Measurements from ENCODE around the gene B4GALT7. TPM values are rescaled to one million over a fixed set of nuclear protein-coding genes. Genes with fewer than 3 reads are reported as not detected.

B4GALT7 gene
- total RNA-seq, 1 donor from 2014 or later = 16.5 TPM

DNA sequence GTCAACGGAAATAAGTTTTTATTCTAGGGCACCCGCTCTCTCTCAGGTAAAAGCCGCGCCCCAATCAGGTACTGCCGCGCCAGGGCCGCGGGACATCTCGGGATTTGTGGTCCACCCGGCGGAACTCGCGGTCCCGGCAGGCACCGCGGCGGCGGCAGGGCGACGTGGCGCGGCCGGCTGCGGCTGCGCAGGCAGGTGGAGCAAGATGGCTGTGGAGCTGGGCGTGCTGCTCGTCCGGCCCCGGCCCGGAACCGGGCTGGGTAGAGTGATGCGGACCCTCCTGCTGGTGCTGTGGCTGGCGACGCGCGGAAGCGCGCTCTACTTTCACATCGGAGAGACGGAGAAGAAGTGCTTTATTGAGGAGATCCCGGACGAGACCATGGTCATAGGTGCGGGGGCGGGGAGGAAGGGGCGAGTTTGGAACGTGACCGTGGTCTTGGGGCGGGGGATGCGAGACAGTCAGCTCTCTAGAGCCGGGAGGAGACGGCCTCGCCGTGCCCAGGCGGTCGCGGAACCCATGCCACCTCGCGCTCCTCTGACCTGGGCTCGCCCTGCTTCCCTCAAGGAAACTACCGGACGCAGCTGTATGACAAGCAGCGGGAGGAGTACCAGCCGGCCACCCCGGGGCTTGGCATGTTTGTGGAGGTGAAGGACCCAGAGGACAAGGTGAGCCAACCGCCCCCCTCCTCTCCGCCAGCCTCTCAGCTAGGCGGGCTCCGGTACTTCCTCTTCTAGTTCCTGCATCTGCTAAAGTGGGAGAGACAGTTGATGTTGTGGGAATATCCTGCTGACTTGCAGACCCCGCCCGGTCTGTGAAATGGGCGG, 7.7 kb upstream of the B4GALT7 start, which contains the start of gene TMED9:
Gene TMED9 (plus strand): TSS at position 194 of the 825 bp plus-strand sequence. CDS start 12 bp downstream, at position 206.
- ATAC-seq (peak; percentile 96), DNase-seq (ENCODE audit: low spot score) (peak; percentile 90)
- intact Hi-C loops (cut with DNase I) = no loop called here

DNA sequence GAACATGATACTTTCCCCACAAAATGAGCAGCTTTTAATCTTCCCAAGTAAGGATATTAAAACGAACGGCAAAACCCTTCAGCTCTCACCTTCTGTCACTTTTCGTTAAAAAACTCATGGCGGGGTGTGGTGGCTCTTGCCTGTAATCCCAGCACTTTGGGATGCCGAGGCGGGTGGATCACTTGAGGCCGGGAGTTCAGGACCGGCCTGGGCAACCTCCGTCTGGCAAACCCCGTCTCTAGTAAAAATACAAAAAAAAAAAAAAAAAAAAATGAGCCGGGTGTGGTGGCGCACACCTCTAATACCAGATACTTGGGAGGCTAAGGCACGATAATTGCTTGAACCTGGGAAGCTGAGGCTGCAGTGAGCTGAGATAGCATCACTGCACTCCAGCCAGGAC, 7.0 kb upstream of the B4GALT7 start:
- peak; percentile 36 for DNase-seq (ENCODE audit: low spot score)
- no peak for ATAC-seq
- intact Hi-C loops (cut with DNase I) = no loop called here

DNA sequence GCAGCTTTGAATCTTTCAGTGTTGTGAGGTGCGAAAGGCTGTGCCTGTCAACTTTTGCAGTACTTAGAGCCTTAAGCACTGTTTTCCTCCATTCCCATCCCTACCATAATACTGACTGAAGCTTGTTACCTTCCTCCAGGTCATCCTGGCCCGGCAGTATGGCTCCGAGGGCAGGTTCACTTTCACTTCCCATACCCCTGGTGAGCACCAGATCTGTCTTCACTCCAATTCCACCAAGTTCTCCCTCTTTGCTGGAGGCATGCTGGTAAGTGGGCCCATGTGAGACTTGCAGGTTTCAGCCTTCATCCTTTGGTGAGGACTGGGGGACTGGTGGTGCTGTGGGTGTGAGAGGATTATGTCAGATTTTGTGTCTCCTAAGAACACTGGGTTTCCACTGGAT, 6.4 kb upstream of the B4GALT7 start:
- ATAC-seq = no peak
- DNase-seq (ENCODE audit: low spot score) = peak; percentile 19
- intact Hi-C loops (cut with DNase I) = no loop called here

DNA sequence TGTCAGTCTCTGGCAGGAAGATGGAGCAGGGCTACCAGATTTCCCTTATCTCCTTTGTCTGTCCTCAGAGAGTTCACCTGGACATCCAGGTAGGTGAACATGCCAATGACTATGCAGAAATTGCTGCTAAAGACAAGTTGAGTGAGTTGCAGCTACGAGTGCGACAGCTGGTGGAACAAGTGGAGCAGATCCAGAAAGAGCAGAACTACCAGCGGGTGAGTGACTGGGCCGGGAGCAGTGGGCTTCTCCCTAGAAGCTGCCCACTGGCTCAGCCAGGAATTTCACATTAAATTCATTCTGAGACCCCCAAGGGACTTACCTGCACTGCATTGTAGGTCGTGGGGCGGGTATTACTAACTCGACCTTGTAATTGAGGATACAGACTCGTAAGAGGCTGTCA, 5.9 kb upstream of the B4GALT7 start:
- peak; percentile 9 for DNase-seq (ENCODE audit: low spot score)
- no peak for ATAC-seq
- intact Hi-C loops (cut with DNase I) = no loop called here

DNA sequence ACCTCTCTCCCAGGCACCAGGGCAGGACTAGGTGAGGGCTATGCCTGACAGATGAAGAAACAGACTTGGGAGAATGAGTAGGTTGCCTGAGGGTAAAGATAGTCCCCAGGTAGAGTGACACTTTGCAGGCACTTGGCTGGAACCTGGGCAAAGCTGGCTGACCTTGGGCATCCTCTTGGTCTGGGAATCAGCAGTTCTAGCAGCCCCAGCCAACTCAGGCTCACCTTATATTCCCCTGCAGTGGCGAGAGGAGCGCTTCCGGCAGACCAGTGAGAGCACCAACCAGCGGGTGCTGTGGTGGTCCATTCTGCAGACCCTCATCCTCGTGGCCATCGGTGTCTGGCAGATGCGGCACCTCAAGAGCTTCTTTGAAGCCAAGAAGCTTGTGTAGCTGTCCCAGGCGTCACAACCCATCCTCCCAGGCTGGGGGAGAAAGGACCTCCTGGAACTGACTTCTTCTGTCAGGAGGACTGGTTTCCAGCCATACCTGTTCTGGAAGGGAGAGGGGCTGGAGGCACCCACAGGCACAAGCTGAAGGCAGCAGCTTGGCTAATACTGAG, 4.8 kb upstream of the B4GALT7 start:
- intact Hi-C loops (cut with DNase I) = no loop called here
- DNase-seq (ENCODE audit: low spot score) (peak; percentile 32), ATAC-seq (no peak)

DNA sequence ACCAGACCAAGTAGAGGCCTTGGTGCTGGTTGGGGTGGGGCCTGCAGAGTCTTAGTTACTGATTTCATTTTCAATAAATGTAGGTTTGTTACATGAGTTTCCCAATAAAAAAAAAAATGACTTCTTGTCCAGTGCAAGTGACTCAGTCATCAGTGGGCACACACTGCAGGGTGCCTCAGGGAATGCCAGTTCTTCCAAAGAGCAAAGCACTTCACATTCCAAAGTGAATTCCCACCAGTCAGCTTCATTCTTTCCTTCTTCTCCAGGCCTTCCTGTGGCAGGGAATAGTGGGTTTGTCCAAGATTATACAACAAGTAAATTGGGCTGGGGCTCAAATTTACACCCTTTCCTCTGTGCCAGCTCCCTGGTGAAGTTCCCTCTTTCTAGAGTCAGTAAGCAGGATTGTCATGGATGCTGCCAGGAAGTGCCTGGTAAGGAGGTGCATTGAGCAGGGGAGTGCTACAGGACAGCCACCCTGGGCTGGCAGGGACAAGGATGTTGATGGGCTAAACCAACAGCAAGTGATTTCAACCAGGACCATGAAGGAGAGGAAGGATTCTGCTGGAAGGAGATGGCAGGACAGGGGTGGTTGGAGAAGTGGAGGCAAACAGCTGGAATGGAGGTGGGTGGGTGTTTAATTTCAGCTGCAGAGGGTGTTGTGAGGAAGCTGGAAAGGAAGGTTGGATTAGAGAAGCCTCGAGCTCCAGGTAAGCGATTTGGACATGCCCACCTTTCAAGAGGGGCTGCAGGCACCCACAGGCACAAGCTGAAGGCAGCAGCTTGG, 3.7 kb upstream of the B4GALT7 start:
- intact Hi-C loops (cut with DNase I) = no loop called here
- ATAC-seq = no peak
- DNase-seq (ENCODE audit: low spot score) = peak; percentile 13

DNA sequence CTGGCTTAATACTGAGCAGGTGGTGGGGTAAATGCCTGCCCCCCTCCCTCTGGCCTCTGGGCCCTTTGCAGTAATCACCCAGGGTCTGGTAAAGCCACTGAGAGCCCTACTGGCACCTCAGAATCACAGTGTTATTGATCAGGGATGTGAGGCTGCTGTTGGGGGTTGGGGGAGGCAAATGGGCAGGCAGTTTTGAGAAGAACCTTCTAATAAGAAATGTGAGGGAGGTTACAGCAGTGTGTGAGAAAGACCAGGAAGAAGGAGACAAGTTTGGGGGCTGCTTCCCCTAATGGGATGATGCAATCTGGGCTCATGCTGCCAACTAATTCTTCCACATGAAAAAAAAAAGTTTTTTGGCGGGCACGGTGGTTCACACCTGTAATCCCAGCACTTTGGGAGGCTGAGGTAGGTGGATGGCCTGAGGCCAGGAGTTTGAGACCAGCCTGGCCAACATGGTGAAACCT, 3.1 kb upstream of the B4GALT7 start:
- DNase-seq (ENCODE audit: low spot score) (peak; percentile 13), ATAC-seq (no peak)
- intact Hi-C loops (cut with DNase I) = no loop called here

DNA sequence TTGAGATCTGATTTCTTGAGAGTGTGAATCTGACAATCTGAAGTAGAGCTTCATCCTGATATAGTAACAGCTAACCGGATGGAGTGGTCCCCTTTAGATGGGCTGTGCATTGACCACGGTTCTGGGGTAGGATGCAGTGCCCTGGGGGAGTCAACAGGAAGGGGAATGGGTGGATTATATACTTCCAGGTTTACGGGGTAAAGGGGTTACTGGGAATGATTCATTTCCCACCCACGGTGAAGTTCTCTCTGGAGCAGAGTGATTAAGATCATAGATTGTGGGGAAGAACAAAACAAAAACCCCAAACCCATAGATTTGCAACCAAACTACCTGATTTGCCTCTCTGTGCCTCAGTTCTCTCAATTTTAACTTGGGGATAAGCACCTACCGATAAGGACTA, 1.5 kb upstream of the B4GALT7 start:
- ATAC-seq (no peak), DNase-seq (ENCODE audit: low spot score) (peak; percentile 19)
- intact Hi-C loops (cut with DNase I) = no loop called here

DNA sequence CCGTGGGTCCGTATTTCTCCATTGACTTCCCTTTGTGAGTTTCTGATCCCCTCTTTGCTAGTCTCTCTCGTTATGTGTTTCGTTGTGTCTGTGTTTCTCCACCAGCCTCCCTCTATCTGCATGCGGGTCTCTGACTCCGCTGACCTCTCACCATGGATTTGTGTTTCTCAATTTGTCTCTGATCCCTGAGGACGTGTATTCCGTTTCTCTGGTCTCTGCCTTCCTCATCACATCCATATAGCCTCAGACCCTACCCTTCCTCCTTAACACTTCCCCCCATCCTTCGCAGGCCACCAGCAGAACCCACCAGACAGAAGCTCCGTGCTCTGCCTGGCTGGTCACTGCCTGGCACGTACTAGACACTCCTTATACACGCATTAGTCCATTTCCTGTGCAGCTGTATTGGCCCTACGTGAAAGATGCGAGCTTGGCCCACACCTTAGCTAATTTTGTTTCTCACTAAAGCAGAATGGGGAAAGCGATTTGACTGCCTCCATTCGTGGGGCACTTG, 631 bp downstream of the B4GALT7 start:
- ATAC-seq (no peak), DNase-seq (ENCODE audit: low spot score) (peak; percentile 46)
- intact Hi-C loops (cut with DNase I) = no loop called here

DNA sequence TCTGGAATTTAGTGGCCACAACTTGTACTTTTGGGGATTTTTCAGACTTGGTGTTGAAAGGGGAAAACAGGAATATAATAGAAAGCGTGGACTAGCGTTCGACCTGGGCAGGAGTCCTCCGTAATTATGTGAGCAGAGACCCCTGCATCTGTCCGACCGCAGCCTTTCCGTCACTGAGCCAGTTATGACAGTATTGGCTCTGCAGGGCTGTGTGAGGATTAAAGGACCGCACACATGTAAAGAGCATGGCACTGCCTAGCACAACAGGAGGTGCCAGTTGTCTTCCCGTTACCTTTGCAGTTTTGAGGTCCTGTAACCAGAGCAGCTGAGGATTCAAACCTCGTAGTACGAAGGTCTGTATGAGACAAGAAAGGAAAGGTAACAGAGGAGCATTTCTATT, 1.2 kb downstream of the B4GALT7 start:
- intact Hi-C loops (cut with DNase I) = no loop called here
- ATAC-seq (no peak), DNase-seq (ENCODE audit: low spot score) (peak; percentile 44)

DNA sequence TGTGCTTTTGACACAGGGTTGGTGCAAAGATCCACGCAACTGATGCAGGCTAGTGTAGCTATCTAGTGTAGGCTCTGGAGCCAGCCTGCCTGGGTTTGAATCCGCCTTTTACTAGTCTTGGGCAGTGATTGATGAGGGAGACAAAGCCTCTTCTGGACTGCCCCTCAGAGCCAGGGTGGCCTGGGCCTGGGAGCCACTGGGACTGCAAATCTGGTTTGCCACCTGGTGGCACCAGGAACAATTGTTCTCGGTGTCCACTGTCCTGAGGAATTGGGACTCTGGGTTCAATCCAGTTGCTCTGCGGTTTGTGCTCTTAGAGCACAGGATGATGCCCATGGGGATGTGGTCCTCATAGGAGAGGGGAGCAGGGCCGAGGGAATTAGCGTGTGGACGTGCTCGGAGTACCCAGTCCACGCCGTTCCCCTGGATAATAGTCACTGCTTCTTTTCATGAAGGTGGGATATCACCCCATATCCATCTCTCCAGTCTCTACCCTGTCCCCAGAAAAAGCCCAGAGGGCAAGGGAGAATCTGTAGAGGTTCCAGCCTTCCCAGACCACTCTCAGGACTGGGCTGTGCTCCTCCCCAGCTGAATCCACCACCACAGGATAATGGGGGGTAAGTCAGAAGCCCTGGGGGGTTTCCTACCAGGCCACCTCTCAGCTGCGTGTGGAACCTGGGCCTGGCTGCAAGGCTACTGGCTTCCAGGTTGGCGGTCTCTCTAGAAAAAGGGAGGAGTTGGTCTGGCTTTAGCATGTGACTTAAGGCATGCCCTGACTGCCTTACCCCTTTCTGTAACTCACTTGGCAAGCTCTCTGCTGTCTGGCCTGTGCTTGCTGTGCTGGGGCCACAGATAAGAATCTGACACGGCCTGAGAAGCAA, 1.9 kb downstream of the B4GALT7 start:
- intact Hi-C loops (cut with DNase I) = no loop called here
- peak; percentile 51 for DNase-seq (ENCODE audit: low spot score)
- ATAC-seq = no peak

DNA sequence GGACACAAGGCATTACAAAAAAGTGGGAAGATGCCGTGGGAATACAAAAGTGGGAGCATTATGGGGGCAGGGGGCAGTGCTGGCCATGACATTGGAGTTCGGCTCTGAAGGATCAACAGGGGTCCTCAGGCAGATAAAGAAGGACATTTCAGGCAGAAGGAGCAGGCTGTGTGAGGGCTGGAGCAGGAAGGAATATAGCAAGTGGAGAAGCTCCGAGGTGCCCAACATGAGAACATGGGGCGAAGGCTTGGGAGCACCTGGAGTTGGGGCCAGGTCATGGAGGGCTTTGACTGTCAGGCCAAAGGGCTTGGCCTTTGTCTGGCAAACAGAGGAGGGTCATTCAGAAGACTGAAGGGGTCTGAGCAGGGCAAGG, 2.5 kb downstream of the B4GALT7 start:
- ATAC-seq (no peak), DNase-seq (ENCODE audit: low spot score) (no peak)
- intact Hi-C loops (cut with DNase I) = no loop called here

DNA sequence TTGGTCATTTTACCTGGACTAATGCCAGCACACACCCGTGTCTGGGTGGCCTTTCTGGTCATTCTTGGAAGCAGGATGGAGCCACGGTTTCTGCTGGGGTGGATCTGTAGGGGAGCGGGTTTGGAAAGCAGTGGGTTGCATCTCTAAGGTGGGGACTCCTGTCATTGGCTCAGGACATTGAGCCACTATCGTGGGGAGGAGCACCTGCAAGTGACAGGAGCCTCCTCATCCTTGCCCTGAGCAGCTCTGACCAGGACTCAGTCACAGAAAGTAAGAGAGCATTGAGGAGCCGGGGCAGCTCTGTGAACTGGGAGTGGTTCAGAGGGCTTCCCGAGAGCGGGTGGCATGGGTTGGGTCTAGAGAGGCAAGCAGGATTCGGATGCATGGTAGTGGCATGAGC, 3.7 kb downstream of the B4GALT7 start:
- peak; percentile 36 for DNase-seq (ENCODE audit: low spot score)
- ATAC-seq = no peak
- intact Hi-C loops (cut with DNase I) = no loop called here

DNA sequence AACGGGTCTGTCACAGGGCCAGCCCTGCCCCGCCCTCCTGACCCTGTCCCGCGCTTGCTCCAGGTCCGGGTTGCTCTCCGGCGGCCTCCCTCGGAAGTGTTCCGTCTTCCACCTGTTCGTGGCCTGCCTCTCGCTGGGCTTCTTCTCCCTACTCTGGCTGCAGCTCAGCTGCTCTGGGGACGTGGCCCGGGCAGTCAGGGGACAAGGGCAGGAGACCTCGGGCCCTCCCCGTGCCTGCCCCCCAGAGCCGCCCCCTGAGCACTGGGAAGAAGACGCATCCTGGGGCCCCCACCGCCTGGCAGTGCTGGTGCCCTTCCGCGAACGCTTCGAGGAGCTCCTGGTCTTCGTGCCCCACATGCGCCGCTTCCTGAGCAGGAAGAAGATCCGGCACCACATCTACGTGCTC, 4.2 kb downstream of the B4GALT7 start:
- peak; percentile 52 for DNase-seq (ENCODE audit: low spot score)
- intact Hi-C loops (cut with DNase I) = no loop called here

DNA sequence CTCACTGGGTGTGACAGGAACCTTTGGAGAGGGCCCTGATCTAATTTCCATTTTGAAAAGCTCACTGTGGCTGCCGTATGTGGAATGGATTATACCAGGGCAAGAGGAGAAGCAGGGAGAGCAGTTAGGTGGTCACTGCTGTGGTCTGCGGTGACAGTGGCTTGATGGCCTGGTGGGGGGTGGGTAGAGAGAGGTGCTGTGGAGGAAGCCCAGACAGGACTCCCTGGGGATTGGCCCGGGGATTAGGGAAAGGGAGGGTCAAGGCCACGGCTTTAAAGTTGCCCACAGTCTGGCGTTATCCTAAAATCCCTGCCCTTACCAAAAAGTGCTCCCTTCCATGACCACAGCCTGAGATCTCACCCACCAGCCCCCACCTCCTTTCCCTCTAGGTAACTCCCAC, 4.7 kb downstream of the B4GALT7 start:
- peak; percentile 38 for DNase-seq (ENCODE audit: low spot score)
- ATAC-seq = no peak
- intact Hi-C loops (cut with DNase I) = no loop called here

More for the DNA sequence above, 4.2 kb downstream of the B4GALT7 start:
- no peak for ATAC-seq

DNA sequence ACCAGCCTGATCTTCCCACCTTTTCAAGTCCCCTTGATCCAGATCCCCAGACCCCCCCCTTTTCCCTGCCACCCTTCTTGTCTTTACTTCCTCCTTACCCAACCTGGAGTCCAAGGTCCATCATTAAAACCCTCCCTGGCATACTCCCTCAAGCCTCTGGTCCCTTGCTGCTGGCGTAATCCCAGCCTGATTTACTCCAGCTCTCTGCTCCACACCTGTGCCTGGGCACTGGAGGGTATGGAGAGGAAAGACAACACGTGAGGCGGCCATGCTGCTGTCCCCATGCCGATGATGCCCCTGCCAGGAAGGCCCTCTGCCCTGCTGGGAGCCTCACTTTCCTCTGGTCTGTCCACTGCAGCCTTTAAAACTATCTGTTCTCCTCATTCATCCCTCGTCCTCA, 5.1 kb downstream of the B4GALT7 start:
- ATAC-seq (no peak), DNase-seq (ENCODE audit: low spot score) (peak; percentile 17)
- intact Hi-C loops (cut with DNase I) = no loop called here

DNA sequence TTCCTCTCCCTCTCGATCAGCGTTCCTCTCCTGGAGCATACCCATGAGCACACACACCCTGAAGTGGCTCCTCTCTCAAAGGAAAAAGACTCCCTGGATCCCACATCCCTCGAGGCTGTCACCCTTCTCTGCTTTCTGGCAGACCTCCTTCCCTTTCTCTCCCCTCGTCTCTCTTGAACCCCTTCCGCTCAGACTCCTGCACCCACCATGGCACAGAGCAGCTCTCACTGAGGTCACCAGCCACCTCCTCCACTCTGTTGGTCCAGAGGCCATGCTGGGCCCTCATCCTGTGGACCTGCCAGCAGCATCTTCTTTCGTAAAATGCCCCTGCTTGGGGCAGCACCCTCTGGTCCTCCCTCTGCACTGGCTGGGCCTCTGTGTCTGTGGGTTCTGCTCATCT, 5.7 kb downstream of the B4GALT7 start:
- intact Hi-C loops (cut with DNase I) = no loop called here
- ATAC-seq = no peak
- DNase-seq (ENCODE audit: low spot score) = peak; percentile 43
